ENCODE measurements around the gene ITPK1. TPM values are rescaled to one million over a fixed set of nuclear protein-coding genes. Genes with fewer than 3 reads are reported as not detected.

ITPK1 gene
- total RNA-seq, 1 experiment from 2014 or later = 25.9 TPM

DNA sequence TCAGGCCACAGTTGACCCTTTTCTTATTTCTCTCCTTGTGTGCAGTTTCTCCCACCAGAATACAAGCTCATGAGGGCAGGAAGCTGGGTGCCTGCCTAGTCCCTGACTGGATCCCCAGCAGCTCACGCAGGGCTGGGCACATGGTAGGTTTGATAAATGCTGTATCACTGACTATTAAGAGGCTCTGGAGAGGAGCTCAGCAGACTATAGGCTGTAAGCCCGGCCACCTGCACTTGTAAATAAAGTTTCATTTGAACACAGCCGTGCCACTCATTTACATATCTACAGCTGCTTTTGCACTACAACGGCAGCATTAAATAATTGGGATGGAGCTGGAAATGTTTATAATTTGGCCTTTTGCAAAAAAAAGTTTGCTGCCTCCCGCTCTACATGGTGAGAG, 160.8 kb downstream of the ITPK1 start:
- ChIA-PET POLR2A (no interaction called here), CTCF (no interaction called here)
- in situ Hi-C loops (cut with HindIII; ENCODE audit: low pct_unique_long_range_greater_than_20kb, low sequenced_read_pairs) = no loop called here
- no peaks in the 10 kb centered on the region for H3K4me1 ChIP-seq (ENCODE audit: control insufficient read depth, insufficient read depth, low read length)
- no peaks in the 10 kb centered on the region for H3K36me3 ChIP-seq (ENCODE audit: control insufficient read depth, insufficient read depth, low read length)
- TF ChIP-seq POLR2AphosphoS5 (IDR thresholded peaks at IDR 0.05; ENCODE audit: low read depth, low read length) = no peak
- no peak for TF ChIP-seq TCF7L2 (IDR thresholded peaks at IDR 0.05; ENCODE audit: low read depth, low read length)
- TF ChIP-seq, protein P1, sequence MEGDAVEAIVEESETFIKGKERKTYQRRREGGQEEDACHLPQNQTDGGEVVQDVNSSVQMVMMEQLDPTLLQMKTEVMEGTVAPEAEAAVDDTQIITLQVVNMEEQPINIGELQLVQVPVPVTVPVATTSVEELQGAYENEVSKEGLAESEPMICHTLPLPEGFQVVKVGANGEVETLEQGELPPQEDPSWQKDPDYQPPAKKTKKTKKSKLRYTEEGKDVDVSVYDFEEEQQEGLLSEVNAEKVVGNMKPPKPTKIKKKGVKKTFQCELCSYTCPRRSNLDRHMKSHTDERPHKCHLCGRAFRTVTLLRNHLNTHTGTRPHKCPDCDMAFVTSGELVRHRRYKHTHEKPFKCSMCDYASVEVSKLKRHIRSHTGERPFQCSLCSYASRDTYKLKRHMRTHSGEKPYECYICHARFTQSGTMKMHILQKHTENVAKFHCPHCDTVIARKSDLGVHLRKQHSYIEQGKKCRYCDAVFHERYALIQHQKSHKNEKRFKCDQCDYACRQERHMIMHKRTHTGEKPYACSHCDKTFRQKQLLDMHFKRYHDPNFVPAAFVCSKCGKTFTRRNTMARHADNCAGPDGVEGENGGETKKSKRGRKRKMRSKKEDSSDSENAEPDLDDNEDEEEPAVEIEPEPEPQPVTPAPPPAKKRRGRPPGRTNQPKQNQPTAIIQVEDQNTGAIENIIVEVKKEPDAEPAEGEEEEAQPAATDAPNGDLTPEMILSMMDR (IDR thresholded peaks at IDR 0.05) = no peak
- TF ChIP-seq SIN3A (IDR thresholded peaks at IDR 0.05; ENCODE audit: borderline replicate concordance, insufficient read depth, low read depth, low read length) = no peak
- no peak overlapping the region for H3K4me3 ChIP-seq (ENCODE audit: low read depth in 2 of 2, low read length in 2 of 2)
- H3K9me3 ChIP-seq (ENCODE audit: control insufficient read depth, insufficient read depth, low read depth, low read length) = no peaks in the 10 kb centered on the region
- no peak overlapping the region for H3K27ac ChIP-seq (ENCODE audit: low read length)
- no peaks in the 10 kb centered on the region for H3K27me3 ChIP-seq (ENCODE audit: control insufficient read depth, insufficient read depth, low read length)
- ATAC-seq (no peak), DNase-seq (ENCODE audit: low read depth, low spot score) (no peak)
- no TSS peak for BruUV-seq (replicated peaks)
- intact Hi-C loops (cut with micrococcal nuclease; ENCODE audit: unreplicated experiment) = loop anchor here (10.0 kb wide), 1 partner anchor 180 kb away; no protein-coding TSS in a partner anchor

DNA sequence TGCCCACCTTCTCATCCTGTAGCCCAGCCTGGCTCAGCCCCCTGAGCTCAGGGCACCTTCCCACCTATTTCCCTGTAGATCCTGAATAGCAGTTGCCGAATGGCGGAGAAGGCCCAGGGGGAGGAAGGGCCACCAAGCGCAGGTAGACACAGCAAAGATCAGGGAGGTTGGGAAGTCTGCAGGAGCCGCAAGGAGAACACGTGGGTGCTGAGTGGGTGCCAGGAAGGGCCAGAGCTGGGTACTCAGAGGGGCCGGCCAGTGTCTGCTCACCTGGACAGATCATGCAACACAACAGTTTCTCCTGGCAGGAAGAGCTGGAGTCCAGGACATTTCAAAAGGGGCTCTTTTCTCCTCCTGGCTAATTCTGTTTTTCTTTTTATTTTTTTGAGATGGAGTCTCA, 162.2 kb downstream of the ITPK1 start:
- ATAC-seq = no peak
- no peak for DNase-seq (ENCODE audit: low read depth, low spot score)
- no peaks in the 10 kb centered on the region for H3K27me3 ChIP-seq (ENCODE audit: control insufficient read depth, insufficient read depth, low read length)
- in situ Hi-C loops (cut with HindIII; ENCODE audit: low pct_unique_long_range_greater_than_20kb, low sequenced_read_pairs) = no loop called here
- H3K36me3 ChIP-seq (ENCODE audit: control insufficient read depth, insufficient read depth, low read length) = no peaks in the 10 kb centered on the region
- H3K27ac ChIP-seq (ENCODE audit: low read length) = no peak overlapping the region
- no peak overlapping the region for H3K4me3 ChIP-seq (ENCODE audit: low read depth in 2 of 2, low read length in 2 of 2)
- CTCF ChIA-PET = interaction anchor here (0.6 kb wide), 1 partner anchor 230 kb away, joined by 3 read pairs; no protein-coding TSS in a partner anchor
- intact Hi-C loops (cut with micrococcal nuclease; ENCODE audit: unreplicated experiment) = loop anchor here (10.0 kb wide), 1 partner anchor 181 kb away; no protein-coding TSS in a partner anchor
- POLR2A ChIA-PET = no interaction called here
- H3K9me3 ChIP-seq (ENCODE audit: control insufficient read depth, insufficient read depth, low read depth, low read length) = no peaks in the 10 kb centered on the region
- TF ChIP-seq SIN3A (IDR thresholded peaks at IDR 0.05; ENCODE audit: borderline replicate concordance, insufficient read depth, low read depth, low read length) (no peak), POLR2AphosphoS5 (IDR thresholded peaks at IDR 0.05; ENCODE audit: low read depth, low read length) (no peak), TCF7L2 (IDR thresholded peaks at IDR 0.05; ENCODE audit: low read depth, low read length) (no peak)
- TF ChIP-seq, protein P2, sequence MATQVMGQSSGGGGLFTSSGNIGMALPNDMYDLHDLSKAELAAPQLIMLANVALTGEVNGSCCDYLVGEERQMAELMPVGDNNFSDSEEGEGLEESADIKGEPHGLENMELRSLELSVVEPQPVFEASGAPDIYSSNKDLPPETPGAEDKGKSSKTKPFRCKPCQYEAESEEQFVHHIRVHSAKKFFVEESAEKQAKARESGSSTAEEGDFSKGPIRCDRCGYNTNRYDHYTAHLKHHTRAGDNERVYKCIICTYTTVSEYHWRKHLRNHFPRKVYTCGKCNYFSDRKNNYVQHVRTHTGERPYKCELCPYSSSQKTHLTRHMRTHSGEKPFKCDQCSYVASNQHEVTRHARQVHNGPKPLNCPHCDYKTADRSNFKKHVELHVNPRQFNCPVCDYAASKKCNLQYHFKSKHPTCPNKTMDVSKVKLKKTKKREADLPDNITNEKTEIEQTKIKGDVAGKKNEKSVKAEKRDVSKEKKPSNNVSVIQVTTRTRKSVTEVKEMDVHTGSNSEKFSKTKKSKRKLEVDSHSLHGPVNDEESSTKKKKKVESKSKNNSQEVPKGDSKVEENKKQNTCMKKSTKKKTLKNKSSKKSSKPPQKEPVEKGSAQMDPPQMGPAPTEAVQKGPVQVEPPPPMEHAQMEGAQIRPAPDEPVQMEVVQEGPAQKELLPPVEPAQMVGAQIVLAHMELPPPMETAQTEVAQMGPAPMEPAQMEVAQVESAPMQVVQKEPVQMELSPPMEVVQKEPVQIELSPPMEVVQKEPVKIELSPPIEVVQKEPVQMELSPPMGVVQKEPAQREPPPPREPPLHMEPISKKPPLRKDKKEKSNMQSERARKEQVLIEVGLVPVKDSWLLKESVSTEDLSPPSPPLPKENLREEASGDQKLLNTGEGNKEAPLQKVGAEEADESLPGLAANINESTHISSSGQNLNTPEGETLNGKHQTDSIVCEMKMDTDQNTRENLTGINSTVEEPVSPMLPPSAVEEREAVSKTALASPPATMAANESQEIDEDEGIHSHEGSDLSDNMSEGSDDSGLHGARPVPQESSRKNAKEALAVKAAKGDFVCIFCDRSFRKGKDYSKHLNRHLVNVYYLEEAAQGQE (IDR thresholded peaks at IDR 0.05; ENCODE audit: insufficient read depth in 1 of 2, low read depth in 2 of 2, low read length in 1 of 2) = no peak
- TF ChIP-seq, protein P1 (IDR thresholded peaks at IDR 0.05) = no peak
- BruUV-seq (replicated peaks) = no TSS peak
- no peaks in the 10 kb centered on the region for H3K4me1 ChIP-seq (ENCODE audit: control insufficient read depth, insufficient read depth, low read length)

Data from Panc1 (cell line).